ENCODE results near the gene MICU1.

DNA sequence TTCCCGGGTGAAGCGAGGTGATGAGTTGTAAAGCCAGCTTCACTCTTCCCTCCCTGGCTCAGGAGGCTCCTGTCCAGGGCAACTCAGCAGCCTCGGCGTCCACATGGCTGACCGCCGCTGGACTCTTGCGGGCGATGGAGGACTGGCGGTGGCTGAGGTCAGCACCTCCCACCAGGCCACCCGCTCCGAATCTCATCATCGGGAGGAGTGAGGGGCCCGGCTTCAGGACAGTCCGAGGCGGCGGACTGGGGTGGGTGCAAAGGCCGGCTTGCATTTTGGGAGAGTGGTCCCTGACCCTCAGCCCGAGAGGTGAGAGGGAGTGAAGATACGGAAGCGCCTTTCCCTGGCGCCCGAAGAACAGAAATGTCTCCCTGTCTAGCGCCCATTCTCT, 271.9 kb downstream of the MICU1 start:
- TF ChIP-seq POLR2AphosphoS5 (IDR thresholded peaks at IDR 0.05) (no peak), CTCF (IDR thresholded peaks at IDR 0.05) (no peak)

Data from upper lobe of left lung (tissue), 4 donors.